Peyer's patch (tissue), 4 donors: ENCODE measurements around the gene PRELID2. TPM values are rescaled to one million over a fixed set of nuclear protein-coding genes. Genes with fewer than 3 reads are reported as not detected.

ENCODE experiments used
- DNase-seq, 3 donors: peaks; one replicate each; pipeline ENCODE4 v3.0.0-alpha.2; 2017 to 2019
- H3K27ac ChIP-seq, 4 donors: fragments of 200-600 bp; sonication (generic); one replicate each; pipeline ENCODE4 v1.5.1; 2016 to 2019
- H3K27me3 ChIP-seq, 2 donors: fragments of 200-600 bp; sonication (generic); one replicate each; pipeline ENCODE4 v1.5.1; 2019
- H3K36me3 ChIP-seq, 3 donors: fragments of 200-600 bp; sonication (generic); one replicate each; pipeline ENCODE4 v1.5.1; 2016 to 2019
- H3K4me1 ChIP-seq, 4 donors: fragments of 200-600 bp; sonication (generic); one replicate each; pipeline ENCODE4 v1.5.1; 2016 to 2019
- H3K4me3 ChIP-seq, 4 donors: fragments of 200-600 bp; sonication (generic); 1 replicate in 3 of 4; 2 replicates in 1 of 4; pipeline ENCODE4 v1.5.1; 2016 to 2019; ENCODE audit warnings: mild to moderate bottlenecking in 1 of 4
- H3K9me3 ChIP-seq, 4 donors: fragments of 200-600 bp; sonication (generic); one replicate each; pipeline ENCODE4 v1.5.1; 2016 to 2019; ENCODE audit warnings: mild to moderate bottlenecking in 1 of 4
- POLR2A ChIP-seq, 2 donors: fragments of 450-650 bp; IDR thresholded peaks; one replicate each; pipeline ENCODE4 v1.5.1; 2017; ENCODE audit warnings: antibody characterized with exemption in 2 of 2, mild to moderate bottlenecking in 2 of 2, moderate library complexity in 2 of 2
- total RNA-seq, 4 donors: library from RNA; depleted of rRNA; stranded (reverse); fragments of >200 nt; gene quantifications; one replicate each; pipeline ENCODE4 v1.1.0, GENCODE V29; 2016
- TF ChIP-seq, protein P1 (sequence below), 6 experiments: fragments of 450-650 bp in 4 of 6; fragments of 200-600 bp in 2 of 6; sonication (generic) in 1 of 6; IDR thresholded peaks; one replicate each; pipeline ENCODE4 v1.5.1; 2017 to 2019; ENCODE audit warnings: antibody characterized with exemption in 6 of 6, mild to moderate bottlenecking in 3 of 6, moderate library complexity in 1 of 6

Gene PRELID2
- total RNA-seq: 100 to 1,000 TPM in 2 of 4 donors, 10 to 100 TPM in 2; 81.7 to 194 (median 104) TPM

DNA sequence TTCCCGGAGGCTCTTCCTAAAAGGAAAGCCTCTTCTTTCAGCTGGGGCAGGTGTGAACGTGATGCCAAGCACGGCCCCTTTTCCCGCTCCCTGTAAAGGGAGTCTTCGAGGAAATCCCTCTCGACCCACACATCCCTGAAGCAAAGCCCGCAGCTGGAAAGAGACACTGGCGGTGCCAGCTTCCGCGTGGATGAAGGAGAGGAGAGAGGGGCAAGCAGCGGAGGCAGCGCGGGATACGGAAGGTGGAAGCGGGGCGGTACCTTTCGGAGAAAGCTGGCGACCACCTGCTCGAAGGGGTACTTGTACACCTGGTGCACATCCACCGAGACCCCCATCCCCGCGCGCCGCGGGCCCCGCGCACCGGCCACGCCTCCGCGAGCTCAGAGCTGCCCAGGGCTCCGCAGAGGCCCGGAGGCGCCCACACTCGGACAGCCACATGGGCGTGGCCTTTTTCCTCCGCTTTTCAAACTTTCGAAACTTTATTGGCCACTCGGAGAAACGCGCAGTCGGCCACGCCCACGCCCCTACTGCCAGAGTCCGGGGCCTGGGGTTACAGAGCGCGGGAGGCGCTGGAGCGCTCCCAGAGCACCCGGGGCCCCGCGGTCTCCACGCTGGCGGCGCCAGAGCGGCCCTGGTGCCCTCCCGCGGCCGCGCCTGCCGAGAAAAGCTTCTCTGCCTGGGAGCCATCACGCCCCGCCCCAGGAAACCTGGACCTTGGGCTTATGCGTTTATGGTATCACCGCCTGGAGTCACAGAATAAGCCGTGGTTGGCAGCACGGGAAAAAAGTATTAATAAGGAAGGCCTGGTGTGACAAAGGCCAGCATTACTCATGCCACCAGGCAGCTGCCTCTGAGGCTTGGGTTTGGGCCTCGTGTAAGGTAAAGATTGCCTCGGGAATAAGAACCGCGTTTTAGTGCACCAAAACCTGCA is at the start of gene PRELID2:
Gene PRELID2 (minus strand): TSS at position 426 of the 931 bp plus-strand sequence. CDS start 91 bp downstream, at position 335.
- peak; percentile 74 to 83 for TF ChIP-seq POLR2A (IDR thresholded peaks at IDR 0.05)
- TF ChIP-seq, protein P1, sequence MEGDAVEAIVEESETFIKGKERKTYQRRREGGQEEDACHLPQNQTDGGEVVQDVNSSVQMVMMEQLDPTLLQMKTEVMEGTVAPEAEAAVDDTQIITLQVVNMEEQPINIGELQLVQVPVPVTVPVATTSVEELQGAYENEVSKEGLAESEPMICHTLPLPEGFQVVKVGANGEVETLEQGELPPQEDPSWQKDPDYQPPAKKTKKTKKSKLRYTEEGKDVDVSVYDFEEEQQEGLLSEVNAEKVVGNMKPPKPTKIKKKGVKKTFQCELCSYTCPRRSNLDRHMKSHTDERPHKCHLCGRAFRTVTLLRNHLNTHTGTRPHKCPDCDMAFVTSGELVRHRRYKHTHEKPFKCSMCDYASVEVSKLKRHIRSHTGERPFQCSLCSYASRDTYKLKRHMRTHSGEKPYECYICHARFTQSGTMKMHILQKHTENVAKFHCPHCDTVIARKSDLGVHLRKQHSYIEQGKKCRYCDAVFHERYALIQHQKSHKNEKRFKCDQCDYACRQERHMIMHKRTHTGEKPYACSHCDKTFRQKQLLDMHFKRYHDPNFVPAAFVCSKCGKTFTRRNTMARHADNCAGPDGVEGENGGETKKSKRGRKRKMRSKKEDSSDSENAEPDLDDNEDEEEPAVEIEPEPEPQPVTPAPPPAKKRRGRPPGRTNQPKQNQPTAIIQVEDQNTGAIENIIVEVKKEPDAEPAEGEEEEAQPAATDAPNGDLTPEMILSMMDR (IDR thresholded peaks at IDR 0.05): peak in 3 of 6 experiments; percentile 17 to 43 (median 35)
- peaks cover 0 to 27% (median 5%) of the 10 kb centered on the region in 4 donors for H3K4me1 ChIP-seq
- peak; percentile 70 to 96 (median 95) for DNase-seq
- no peaks in the 10 kb centered on the region for H3K27me3 ChIP-seq
- H3K36me3 ChIP-seq: no peaks in the 10 kb centered on the region
- H3K27ac ChIP-seq: peak within 1 kb of the TSS; percentile 64 to 93 (median 85)
- H3K4me3 ChIP-seq: peak within 1 kb of the TSS; percentile 58 to 69 (median 63)
- no peaks in the 10 kb centered on the region for H3K9me3 ChIP-seq

DNA sequence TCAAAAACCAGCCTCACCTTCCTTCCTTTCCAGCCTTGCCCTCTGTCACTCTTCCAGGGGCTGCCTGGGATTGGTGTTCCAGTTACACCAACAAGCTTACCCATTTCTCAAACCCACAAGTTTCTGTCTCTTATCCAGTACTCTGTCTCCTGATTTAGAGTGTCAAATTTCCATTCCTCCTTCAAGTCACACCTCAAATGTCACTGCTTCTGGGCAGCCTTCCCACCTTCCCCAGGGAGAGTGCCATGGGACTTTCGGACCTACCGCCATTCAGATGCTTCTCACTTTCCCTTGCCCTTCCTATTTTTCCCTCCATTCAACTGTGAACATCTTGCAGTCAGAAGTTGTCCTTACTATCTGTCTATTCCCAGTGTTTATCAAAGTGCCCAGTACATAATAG is 39.6 kb upstream of the PRELID2 start:
- Histone ChIP-seq H3K27me3 (no peaks in the 10 kb centered on the region), H3K36me3 (no peaks in the 10 kb centered on the region), H3K27ac (no peak overlapping the region), H3K9me3 (no peaks in the 10 kb centered on the region), H3K4me3 (no peak overlapping the region), H3K4me1 (peaks cover 0 to 10% (median 0%) of the 10 kb centered on the region in 4 donors)
- no peak for TF ChIP-seq POLR2A (IDR thresholded peaks at IDR 0.05)
- TF ChIP-seq, protein P1 (IDR thresholded peaks at IDR 0.05): no peak
- DNase-seq: no peak

DNA sequence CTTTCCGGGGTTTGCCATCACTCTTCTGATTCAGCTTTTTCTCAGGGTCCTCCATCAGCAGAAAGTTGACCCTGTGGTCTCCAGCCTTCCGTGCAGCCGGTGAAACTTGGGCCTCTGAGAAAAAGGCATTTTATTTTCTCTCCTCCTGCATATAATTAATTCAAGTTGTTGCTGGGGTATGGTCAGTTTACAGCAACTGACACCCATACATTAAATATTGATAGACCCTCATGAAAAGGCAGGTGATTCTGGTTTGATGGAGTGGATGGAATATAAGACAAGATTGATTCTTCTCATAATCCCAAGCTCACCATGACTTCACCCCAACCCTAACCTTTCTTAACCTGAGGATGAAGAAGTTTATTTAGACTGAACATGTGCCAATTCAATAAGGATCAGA is 37.8 kb upstream of the PRELID2 start, which contains the start of gene GRXCR2:
Gene GRXCR2 (minus strand): TSS at position 101 of the 400 bp plus-strand sequence. CDS start 46 bp downstream, at position 55.
- H3K27me3 ChIP-seq: no peaks in the 10 kb centered on the region
- no peaks in the 10 kb centered on the region for H3K36me3 ChIP-seq
- no peak for TF ChIP-seq POLR2A (IDR thresholded peaks at IDR 0.05)
- TF ChIP-seq, protein P1 (IDR thresholded peaks at IDR 0.05): no peak
- peaks cover 0 to 10% (median 0%) of the 10 kb centered on the region in 4 donors for H3K4me1 ChIP-seq
- no peaks in the 10 kb centered on the region for H3K9me3 ChIP-seq
- H3K27ac ChIP-seq: no peak within 1 kb of the TSS
- DNase-seq: no peak
- H3K4me3 ChIP-seq: no peak within 1 kb of the TSS

DNA sequence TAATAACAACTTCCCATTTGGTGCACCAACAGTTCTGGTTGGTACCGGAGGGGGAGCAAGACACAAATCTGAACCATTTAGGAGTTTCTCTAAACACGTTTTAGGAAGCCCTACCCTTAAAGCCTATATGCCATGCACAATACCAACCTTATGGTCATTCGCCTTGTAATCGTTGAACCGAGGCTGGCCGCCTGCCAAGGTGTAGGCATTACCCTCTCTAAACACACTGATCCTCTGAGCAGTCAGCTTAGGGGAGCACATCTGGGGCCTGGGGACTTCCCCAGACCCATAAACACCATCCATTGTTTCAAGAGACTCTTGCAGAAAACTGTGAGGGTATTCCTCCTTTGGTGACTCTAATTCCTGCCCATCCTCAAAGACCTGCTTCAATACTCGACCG is 37.3 kb upstream of the PRELID2 start:
- Histone ChIP-seq H3K4me1 (peaks cover 0 to 10% (median 0%) of the 10 kb centered on the region in 4 donors), H3K27me3 (no peaks in the 10 kb centered on the region), H3K4me3 (no peak overlapping the region), H3K36me3 (no peaks in the 10 kb centered on the region), H3K9me3 (no peaks in the 10 kb centered on the region), H3K27ac (no peak overlapping the region)
- no peak for TF ChIP-seq POLR2A (IDR thresholded peaks at IDR 0.05)
- TF ChIP-seq, protein P1 (IDR thresholded peaks at IDR 0.05): no peak
- peak in 2 of 3 donors; percentile 72 to 76 for DNase-seq

DNA sequence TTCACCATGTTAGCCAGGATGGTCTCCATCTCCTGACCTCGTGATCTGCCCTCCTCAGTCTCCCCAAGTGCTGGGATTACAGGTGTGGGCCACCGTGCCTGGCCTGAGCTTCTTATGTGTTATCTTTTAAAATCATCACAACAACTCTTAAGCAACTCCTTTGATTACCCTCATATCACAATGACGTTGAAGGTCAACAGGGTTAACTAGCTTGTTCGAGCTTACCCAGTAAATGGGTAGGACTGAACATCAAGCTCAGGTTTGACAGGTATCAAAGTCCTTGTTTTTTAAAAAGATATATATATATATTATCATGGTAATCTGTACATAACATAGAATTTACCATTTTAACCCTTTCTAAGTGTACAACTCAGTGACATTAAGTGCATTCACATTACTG is 34.6 kb upstream of the PRELID2 start:
- Histone ChIP-seq H3K4me3 (no peak overlapping the region), H3K36me3 (no peaks in the 10 kb centered on the region), H3K4me1 (peaks cover 0 to 10% (median 0%) of the 10 kb centered on the region in 4 donors), H3K27me3 (no peaks in the 10 kb centered on the region), H3K27ac (no peak overlapping the region), H3K9me3 (no peaks in the 10 kb centered on the region)
- no peak for DNase-seq
- TF ChIP-seq, protein P1 (IDR thresholded peaks at IDR 0.05): no peak
- no peak for TF ChIP-seq POLR2A (IDR thresholded peaks at IDR 0.05)
